ENCODE data around the gene DENND1A.

DENND1A gene

DNA sequence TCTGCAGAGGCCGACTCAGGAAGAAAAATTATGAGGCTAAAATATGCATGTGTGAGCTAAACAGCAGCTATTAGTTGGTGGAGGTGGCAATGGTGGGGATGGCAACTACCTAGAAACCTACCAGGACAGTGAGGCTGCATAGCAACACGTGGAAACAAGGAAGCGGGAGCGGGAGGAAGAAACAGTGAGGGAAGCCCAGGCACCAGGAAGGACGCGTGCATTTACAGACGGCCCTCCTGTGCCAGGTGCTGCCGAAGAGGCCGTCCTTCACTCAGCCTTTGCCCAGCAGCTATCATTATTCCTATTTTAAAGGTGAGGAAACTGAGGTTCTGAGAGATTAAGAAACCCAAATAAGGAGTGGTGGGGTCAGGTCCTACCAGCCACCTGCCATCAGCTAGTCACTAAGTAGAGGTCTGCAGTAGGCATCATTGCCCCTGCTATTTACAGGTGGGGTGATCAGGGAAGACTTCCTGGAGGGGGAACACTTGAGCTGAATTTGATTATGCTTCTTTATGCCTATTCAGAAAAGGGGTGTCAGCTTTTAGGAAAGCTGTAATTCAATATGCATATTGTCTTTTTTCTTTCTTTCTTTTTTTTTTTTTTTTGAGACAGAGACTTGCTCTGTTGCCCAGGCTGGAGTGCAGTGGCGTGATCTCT, 448.6 kb downstream of the DENND1A start:
- DNase-seq = no peak

- DNase-seq = no peak
Measured at GRCh38 chr9:123480791-123481190, 449.1 kb downstream of the DENND1A start.

DNA sequence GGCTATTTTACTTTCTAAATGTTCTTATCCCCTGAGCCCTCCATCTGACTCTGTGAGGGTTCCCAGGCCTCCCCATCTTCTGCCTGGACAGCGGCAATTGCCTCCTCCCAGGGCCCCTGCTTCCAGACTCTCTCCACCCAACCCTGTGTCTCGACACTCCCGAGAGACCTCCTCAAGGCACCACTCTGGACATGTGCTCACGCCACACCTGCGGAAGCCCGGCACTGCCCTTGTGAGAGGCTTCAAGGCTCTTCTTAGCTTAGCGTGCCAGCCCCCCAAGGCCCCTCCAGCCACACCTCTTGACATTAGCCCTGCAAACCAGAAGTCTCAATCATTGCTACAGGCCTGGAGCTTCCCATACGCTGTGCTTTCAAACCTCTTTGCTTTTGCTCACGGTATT, 449.8 kb downstream of the DENND1A start:
- DNase-seq = no peak

DNA sequence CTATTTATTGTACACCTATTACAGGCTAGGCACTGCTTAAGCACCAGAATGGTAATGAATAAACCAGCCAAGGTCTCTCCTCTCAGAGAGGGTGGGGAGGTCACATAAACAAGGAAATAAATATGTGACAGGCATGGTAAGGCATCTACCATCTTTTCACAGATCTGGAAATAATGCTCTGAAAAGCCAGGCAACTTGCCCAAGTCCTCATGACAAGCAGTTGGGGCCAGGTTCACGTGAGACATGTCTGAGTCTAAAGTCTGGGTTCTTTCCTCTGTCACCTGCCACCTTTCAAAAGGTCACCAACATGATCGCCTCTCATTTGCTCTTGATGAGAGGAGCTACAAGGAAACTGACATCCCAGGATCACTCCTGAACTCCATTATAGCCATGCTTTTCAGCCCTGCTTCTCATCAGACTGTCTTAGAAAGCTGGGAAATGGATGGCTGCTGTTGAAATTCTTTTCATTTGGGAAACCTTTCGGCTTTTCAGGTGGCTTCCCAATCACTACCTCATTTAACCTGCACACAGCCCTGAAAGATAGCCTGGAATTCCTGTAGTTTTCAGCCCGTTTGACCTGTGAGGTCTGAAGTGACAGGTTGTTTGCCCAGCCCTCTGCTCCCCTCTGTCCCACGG, 450.8 kb downstream of the DENND1A start:
- DNase-seq = no peak

DNA sequence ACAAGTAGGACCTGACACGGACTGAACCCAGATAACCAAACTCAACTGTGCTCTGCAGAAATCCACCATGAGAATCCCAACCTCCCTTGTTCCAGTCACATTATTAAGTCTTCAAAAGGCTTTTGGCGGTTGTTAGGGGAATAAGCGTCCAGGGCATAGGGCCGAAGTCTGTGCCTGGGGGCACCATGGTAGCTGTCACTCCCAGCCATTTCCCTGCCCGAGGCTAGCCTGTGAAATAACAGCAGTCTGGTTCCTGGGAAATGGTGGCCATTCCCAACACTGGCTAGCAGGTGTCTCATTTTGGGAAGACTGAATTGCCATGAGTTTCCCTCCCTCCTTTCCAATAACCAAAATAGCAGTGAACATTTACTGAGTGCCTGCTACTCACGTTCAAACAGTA, 451.8 kb downstream of the DENND1A start:
- no peak for DNase-seq

GRCh38 chr9:123475407-123475806, 454.5 kb downstream of the DENND1A start:
- DNase-seq = no peak

GRCh38 chr9:123472862-123473614, 456.9 kb downstream of the DENND1A start:
- no peak for DNase-seq

DNA sequence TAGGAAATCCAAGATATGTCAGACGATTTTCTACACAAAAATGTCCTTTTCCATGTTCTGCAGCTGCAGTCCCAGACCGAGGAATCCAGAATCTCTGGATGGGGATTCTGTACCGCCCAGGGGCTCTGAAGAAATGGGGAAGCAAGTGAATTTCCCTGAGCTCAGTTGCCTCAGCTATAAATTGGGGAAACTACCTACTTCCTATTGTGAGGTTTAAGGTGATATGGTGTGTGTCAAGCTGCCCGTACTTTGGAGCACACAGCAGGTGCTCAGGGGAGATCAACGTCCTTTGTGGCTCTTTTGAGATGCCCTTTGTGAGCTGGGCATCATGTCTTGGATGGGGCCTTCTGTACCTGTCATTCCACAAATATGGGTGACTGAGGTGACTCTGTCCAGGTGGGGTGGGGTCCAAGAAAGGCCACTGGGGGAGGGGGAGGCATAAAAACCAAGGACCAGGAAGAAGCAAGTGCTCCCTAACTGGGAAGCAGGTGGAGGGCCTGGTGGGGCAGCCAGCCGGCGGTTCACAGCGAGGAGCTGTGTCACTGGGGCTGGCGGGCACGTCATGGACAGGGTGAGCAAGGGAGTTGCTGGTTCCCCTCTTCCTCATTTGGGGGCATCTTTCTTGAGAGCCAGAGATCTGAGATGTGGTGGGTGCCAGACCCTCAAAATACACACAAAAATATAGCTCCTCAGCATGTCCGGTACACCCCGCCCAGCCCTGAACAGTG, 457.9 kb downstream of the DENND1A start:
- DNase-seq = no peak

GRCh38 chr9:123470991-123471770, 458.7 kb downstream of the DENND1A start:
- no peak for DNase-seq

GRCh38 chr9:123470121-123470782, 459.7 kb downstream of the DENND1A start:
- no peak for DNase-seq

- no peak for DNase-seq
Measured at GRCh38 chr9:123469282-123469681, 460.6 kb downstream of the DENND1A start.

GRCh38 chr9:123468541-123468940, 461.4 kb downstream of the DENND1A start:
- no peak for DNase-seq

DNA sequence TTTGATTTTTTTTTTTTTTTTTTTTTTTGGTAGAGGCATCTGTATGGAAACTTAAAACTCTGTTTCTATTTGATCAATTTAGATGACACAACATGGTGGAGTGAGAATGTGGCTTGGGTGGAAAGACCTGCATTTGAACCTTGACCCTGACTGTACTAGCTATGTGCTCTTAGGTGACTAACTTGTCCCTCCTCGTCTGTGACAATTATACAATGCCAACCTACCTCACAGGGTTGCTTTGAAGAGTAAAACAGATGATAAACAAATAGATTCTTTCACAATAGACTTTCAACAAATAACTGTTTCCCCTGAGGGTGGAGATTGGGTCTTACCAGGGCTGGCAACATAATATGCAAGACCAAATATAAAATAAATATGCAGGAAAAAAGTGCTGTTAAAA, 464.6 kb downstream of the DENND1A start:
- DNase-seq = no peak

GRCh38 chr9:123460091-123460490, 469.8 kb downstream of the DENND1A start:
- no peak for DNase-seq

- DNase-seq = no peak
Measured at GRCh38 chr9:123457583-123457982, 472.3 kb downstream of the DENND1A start.

- DNase-seq = no peak
Measured at GRCh38 chr9:123456011-123456410, 473.9 kb downstream of the DENND1A start.

DNA sequence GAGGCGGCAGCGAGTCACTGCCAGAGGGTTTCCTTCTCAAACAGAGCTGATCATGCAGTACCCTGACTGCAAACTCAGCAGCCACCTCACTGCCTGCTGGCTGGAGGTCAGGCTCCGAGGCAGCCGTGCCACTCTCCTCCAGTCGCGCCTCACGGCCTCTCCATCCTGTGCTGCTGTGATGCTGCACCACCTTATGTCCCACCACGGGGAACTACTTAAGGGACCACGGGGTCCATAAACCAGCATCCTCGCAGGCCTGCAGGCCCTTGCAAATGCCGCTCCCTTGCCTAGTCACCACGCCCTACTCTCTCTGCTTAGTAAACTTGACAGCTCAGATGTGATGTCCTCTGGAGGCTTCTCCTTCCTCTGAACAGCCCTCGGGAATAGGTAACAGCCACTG, 474.7 kb downstream of the DENND1A start:
- DNase-seq = no peak

- DNase-seq = no peak
Measured at GRCh38 chr9:123454361-123454760, 475.6 kb downstream of the DENND1A start.

DNA sequence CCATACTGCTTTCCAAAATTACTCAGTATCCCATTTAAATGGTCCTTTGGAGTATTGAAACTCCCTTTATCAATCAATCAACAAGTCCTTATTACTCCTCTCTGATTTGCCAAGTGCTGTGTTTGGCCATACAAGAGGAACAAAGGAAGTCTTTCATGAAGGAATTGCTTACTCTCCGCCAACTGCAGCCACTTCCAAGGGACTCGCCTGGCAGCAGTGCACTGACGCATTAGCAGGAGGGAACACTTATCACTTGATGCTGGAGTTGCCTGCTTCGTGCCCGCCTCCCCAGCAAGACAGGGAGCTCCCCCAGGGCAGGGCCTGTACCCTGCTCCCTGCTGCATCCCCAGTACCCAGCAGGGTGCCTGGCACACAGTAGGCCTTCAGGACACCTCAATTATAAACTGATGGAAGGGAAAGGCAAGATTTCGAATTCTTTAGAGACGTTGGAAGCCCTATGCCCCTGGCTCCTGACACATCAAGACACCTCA, 476.1 kb downstream of the DENND1A start:
- DNase-seq = no peak

DNA sequence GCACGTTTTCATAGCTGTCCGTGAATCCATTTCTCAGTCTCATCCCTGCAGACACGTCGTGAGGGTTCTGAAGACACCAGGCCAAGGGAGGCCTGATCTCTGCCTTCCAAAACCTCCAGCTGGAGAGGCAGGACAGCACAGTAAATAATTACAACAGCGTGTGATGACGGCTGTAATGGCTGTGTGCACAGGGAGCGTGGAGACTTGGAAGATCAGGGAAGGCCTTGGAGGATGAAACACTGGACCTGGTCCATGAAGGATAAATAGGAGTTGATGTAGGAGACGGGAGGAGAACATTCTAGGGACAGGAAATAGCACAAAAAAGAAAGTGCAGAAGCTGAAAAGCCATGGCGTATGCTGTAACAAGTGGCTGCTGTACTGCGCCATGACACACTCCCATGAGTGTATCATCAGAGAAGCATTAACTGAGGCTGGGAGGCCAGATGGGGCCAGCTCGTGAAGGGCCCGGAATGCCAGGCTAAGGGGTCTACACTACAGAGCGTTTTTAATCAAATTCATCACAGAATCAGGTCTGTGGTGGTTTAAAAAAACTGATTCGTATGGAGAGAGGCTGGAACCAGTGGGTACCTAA, 476.8 kb downstream of the DENND1A start:
- DNase-seq = no peak

DNA sequence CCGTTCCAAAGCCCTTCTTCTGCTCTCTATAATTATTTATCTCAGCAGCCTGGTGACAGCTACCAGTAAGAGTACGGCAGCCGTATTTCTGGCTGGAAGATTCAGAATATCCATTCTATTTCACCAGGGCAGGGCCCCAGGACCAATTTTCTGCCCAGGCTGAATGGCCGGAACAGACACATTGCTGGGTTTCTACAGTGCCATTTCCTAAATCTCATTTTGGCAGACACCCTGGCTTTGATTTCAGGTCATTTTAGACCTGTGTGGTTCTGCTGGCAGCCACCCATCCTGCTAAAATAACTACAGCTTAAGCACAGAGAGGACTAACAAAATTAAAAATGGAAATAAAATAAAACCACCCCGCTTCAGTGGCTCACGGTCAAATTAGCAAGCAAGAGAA, 478.9 kb downstream of the DENND1A start:
- no peak for DNase-seq
